ENCODE measurements around the gene S100A12.
"Not testable (repeated sequence)": the region's sequence is repeated elsewhere in the genome, so short reads cannot be mapped to it uniquely, and the experiment has no call there.

S100A12 gene

GRCh38 chr1:153375511-153375910, at the start of gene S100A12:
TSS of gene S100A12 (minus strand) at chr1:153375621. CDS start at chr1:153374592, 1,029 bp downstream.
- DNase-seq, result peak; percentile 80 to 94 (median 92)

GRCh38 chr1:153422450-153423068, 47.1 kb upstream of the S100A12 start:
- DNase-seq, result peak; percentile 72 to 86 (median 81)

DNA sequence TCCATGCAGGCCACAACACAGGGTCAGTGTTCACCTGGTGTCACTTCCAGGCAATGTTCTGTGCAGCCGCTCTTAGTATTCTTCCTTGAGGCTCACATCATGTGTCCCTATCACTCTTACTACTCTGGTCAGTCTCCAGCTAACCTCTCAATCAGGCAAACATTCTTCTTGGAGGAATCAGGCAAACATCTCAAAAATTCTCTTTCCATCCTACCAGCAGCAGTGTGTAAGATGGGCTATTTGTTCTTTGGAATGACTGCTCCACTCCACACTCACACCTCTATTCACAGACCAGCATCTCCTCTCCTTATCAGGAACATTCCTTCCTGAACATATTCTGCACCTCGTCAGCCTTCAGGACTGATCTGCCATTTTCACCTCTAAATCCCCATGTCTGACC, 44.9 kb upstream of the S100A12 start:
- no peak for DNase-seq

GRCh38 chr1:153419436-153419793, 44.0 kb upstream of the S100A12 start:
- DNase-seq, result not testable (repeated sequence)

DNA sequence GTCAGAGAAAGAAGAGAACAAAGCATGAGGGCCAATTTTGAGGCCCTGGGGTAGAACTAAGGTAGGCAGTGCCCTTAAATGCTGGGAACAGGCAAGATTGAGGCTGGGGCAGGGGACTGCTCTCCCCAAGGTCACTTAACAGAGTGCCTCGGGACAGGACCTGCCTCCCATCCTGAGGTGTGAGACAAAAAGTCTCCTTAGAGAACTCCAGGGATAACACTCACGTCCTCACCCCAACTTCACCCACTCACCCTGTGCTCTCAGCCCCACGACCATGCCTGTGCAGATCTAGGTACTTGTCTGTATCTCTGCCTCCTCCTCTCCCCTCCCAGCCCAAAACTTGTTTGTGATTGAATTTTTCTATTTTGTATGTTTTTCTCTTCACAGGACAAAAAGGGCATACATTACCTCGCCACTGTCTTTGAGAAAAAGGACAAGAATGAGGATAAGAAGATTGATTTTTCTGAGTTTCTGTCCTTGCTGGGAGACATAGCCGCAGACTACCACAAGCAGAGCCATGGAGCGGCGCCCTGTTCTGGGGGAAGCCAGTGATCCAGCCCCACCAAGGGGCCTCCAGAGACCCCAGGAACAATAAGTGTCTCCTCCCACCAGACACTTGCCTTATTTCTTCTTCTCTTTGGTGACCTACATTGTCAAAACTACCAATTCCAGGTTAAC, 43.5 kb upstream of the S100A12 start:
- not testable (repeated sequence) for DNase-seq

DNA sequence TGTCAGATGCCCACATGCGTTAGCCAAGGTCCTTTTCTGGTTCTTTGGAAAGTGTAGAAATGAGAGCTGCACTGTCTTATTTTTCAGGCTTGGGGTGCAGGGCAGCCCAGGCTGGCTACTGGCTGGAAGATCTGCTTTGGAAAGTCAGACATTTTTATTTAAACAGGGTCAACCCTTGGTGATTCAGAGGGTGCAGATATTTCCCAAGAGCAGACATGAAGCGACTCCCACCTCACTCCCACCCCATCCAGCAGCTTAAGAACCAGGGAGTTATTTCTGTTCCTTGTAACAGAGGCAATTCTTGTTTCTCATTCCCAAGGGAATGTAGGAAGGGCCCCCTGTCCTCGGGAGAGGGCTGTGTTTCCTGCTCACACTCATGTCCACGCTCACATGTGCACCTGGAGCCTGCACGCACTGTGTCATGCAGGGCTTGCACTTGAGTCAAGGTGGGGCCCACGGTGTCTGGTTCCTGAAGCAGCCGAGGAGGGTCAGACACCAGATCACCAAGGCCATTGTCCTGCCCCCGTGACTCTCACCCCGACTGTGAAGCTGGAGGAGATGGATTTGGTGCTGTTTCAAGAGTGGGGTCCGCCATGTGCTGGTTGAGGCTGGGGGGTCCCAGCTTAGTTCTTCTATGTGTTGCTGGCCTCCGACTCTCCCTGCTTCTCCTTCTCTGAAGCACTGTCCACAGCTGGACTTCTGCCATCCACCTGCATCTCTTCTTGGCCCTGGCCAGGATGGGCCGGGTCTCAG, 41.9 kb upstream of the S100A12 start:
- no peak for DNase-seq

DNA sequence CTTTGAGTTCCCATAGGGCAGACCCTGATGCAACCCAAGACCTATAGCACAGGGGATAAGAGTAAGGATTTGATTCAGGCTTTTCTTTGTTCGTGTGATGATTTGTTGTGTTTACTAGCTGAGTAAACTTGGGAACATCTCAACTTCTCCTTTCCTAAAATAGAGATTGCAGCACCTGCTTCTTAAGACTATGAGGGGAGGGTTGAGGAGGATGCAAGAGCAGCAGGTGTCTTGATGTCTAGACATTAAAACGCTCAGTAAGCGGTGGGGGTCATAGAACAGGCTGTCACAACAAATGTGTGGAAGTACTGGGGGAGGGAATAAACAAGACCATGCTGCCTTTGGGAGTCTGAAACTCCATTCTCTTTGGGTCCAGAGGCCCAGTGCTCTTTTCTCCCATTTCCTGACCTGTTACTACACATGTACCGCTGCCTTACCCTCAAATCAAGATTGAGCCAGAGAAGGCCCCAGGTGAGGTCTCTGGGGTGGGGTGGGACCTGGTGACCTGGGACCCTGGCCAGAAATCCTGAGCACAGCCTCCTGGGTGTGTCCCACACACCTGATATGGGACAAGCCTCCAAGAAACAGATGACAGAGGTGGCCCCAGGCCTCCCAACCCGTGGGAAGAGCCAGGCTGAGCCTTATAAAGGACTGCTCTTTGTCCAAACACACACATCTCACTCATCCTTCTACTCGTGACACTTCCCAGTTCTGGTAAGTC, 40.6 kb upstream of the S100A12 start, which contains the start of gene S100A7A:
TSS of gene S100A7A (plus strand) at position 671 of the 721 bp plus-strand sequence. CDS start 1,563 bp downstream, outside the sequence.
- DNase-seq, result no peak

DNA sequence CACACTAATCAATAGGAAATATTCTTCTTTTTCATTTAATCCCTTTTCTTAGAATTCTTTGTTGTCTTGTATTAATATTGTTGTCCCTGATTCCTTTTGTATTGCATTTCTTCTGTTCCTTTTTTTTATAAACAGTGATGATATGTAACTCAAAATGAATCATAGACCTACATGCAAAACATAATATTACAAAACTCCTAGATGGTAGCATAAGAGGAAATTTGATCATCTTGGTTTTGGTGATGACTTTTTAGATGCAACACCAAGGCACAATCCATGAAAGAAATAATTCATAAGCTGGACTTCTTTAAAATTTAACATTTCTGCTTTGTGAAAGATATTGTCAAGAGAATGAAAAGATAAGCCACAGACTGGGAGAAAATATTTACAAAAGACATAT, 38.5 kb upstream of the S100A12 start:
- DNase-seq, result peak; percentile 21 to 71 (median 68)

DNA sequence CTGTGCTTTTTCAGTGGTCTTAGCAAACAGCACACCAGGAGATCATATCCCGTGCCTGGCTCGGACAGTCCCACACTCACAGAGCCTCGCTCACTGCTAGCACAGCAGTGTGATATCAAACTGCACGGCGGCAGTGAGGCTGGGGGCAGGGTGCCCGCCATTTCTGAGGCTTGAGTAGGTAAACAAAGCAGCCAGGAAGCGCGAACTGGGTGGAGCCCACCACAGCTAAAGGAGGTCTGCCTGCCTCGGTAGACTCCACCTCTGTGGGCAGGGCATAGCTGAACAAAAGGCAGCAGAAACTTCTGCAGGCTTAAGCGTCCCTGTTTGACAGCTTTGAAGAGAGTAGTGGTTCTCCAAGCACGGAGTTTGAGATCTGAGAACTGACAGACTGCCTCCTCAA, 31.9 kb upstream of the S100A12 start:
- DNase-seq, result not testable (repeated sequence)

- DNase-seq, result not testable (repeated sequence)
Observed at GRCh38 chr1:153405825-153406599, 30.6 kb upstream of the S100A12 start.

- peak; percentile 66 to 78 (median 78) for DNase-seq
Observed at GRCh38 chr1:153404768-153405167, 29.3 kb upstream of the S100A12 start.

- no peak for DNase-seq
Observed at GRCh38 chr1:153404086-153404635, 28.7 kb upstream of the S100A12 start.

DNA sequence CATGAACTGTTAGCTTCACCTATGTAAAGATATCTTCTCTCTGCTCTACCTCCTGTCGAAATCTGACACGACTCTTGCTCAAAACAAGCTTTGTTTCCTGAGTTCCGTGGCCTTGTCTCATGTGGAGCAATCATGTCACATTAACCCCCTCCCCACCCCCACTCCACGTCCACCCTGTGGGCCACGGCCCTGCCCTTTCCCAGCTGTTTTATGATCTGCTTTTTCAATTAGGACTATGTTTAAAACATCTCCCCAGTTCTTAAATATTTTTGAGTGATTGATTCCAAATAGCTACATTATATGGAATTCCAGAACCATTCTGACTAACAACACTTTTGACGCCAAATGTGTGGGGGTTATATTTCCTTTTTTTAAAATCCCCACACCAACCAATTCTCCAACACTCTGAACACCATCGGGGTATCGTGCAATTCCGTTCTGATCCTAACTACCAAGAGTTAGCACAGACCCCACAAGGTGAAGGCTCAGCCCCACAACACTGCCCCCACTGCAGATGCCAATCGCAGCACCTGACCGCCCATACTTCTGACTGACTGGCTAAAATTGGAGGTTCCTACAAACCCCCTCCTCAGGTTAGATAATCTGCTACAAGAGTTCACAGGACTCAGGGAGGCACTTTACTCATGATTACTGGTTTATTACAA, 28.1 kb upstream of the S100A12 start:
- DNase-seq, result no peak

DNA sequence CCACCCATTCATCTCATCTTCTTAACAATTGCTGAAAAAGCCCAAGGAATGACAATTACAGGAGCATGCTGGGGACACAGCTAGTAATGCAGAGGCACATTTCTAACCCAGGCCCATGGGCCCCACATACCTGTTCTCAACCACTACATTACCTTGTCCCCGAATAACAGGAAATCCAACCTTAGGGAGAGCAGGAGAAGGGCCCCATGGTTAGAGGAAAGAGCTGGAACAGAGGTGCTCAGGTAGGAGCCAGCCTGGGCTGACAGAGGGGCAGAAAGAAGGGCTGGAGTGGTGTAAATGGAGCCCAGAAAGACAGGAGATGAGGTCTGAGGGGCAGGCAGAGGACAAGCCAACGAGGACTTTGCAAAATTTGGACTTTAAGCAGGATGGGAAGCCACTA, 26.8 kb upstream of the S100A12 start:
- no peak for DNase-seq

- DNase-seq, result no peak
Observed at GRCh38 chr1:153401461-153401860, 26.0 kb upstream of the S100A12 start.

- no peak for DNase-seq
Observed at GRCh38 chr1:153400244-153400643, 24.8 kb upstream of the S100A12 start.

DNA sequence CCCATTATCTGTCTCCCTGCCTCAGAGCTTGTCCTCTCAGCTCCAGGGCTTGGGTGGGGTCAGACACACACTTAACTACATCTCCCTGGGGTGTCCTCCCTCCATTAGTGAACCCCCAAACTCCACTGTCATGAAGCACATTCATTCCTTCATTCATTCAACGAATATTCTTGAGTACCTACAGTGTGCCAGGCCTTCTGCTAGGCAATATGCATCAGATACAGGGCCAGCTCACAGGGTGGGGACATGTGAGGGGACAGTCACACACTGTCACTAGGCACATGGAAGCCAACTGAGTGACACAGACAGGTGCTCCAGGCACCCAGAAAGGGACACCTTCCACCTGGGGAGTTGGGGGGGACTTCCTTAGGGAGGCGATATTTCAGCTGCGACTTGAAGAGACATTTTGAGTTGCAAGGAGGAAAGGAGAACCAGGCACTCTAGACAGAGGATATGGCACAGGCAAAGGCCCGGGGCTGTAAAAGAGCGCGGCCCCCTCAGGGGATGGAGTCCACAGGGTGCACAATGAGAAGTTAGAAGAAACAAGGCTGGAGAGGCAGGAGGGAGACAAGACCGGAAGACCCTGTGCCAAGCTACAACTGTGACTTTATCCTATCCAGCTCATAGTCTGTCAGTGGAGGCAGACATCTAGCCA, 24.1 kb upstream of the S100A12 start:
- DNase-seq, result no peak

- DNase-seq, result no peak
Observed at GRCh38 chr1:153397924-153398651, 22.7 kb upstream of the S100A12 start.

DNA sequence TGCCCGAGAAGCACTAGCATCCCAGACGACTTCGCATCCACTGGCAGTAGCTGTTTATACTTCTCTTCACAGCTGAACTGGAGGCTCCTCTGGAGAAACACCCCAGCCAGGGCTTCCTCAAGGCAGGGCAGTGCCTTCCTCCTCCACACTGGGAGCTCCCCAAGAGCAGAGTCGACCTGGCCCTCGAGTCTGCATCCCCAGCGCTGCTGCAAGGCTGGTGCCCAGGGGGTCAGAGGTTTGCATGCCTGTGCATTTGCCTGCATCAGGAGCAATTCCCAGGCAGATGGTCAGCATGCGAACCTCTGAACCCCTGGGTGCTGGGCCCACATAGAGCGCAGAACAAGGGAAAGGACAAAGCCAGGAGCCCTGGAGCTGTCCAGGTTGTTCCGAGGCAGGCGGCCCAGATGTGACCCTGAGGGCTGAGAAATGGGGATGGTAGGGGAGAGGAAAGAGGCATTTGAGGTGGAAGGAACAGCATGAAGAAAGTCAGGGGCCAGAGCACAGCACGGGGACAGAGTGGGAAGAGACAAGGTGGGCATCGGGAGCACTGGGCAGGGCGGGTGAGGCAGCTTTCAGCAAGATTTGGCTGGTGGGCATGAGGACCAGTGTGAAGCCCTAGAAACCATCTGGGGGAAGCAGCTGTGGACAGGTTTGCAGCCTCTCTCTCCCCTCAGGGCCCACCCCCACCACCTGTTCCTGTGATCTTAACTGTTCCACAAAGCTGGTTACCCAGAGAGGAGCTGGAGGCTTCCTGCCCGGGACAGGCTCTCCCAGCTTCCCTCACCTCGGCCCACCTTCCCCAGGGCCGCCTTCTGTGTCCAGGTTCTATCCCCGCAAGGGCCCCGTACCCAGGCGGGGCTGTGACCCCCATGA, 21.9 kb upstream of the S100A12 start:
- DNase-seq, result no peak

Data from suppressor macrophage treated with lipopolysaccharide for 1 hour (primary cell).